NCI-H774 (cell line): ENCODE measurements around the gene LY86.

Source experiments
- DNase-seq: peaks from one replicate; lab custom pipeline; 2025; lab: John Stamatoyannopoulos, UW

LY86 gene

DNA sequence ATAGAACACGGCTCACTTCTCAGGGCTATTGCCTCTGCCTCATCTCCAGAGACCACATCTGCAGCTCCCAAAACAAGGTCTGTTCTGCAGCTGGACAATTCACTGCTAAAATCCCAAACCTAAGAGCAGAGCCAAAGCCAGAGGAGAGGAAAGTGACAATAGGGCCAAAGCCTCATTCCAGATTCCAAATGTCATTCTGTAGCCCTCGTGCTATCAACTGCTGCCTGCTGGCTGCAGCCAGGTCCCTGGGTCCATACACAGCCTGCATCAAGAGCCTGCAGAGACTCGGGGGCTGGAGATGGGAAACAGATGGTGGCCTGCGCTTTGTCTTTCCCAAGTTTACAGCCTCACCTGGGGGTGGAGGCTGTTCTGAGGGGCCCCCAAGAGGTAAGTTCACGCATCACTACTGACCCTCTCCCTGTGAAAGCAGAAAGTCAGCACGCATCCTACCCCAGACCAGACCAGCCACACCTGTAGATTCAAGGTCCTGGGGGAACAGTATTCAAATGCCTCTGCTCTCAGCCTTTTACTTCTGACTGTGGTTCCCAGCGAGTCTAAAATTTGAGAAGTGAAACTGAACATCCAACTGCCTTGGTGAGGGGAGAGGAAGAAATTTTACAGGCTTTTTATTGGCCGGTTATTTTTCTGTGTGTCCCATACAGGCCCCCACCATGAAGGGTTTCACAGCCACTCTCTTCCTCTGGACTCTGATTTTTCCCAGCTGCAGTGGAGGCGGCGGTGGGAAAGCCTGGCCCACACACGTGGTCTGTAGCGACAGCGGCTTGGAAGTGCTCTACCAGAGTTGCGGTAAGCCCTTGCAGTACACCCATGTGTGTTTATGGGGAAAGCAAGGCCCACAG is at the start of gene LY86:
TSS of gene LY86 (plus strand) at position 657 of the 860 bp plus-strand sequence. CDS start at position 672, 15 bp downstream.
- no peak for DNase-seq

DNA sequence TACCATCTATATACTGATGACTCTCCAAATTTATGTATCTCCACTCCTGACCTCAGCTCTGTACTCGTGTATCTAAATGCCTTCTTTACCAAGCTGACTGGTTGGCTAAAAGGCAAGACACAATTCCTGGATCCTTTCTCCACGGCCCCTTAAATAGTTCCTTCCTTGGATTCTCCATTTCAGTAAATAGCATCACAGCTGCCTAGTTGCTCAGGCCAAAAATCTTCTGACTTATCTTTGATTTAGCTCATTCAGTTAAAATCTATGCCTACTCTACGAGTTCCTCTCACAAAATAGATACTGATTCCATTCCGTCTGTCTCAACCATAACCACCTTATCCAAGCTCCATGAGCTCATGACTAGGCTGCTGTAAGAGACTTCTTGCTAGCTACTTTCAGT is 49.5 kb upstream of the LY86 start:
- no peak for DNase-seq

DNA sequence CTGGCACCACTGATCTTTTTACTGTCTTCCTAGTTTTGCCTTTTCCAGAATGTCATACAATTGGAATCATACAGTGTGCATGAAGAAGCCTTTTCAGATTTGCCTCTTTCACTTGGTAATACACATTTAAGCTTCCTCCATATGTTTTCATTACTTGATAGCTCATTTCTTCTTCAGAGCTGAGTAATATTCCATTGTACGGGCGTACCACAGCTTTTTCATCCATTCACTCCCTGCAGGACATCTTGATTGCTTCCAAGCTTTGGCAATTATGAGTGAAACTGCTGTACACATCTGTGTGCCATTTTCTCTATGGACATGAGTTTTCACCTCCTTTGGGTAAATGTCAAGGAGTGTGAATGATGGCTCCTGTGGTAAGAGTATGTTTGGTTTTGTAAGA is 46.2 kb upstream of the LY86 start:
- DNase-seq: no peak

DNA sequence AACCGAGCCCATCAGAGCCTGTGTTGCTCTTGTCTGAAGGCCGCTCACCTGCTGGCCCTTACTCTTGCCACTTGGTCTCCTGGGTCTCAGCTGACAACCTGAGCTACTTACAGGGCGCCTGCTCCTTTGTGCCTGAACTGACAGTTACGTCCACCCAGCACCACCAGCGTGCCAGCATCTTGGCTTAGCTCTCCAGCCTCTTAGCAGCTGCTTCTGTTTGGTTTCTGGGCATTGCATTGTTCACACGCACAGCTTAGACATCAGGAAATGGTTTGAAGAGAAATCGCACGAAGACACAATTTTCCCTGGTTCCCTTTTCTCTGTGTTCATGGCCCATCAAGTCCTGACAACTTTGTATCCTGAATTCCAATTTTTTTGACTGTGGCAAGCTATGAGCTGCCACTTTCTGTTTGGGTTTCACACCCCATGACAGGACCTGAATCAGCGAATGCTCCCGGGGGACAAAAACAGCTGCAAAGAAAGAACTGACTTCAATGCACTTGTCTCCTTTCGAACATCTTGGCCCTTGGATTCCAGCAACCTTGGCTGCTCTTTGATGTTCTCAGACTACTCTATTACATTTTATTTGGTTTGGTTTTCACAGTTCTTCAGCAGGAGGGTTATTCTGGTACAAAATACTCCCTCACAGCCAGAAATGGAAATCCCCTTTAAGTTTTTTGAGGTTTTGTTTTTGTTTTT is 45.2 kb upstream of the LY86 start:
- no peak for DNase-seq

DNA sequence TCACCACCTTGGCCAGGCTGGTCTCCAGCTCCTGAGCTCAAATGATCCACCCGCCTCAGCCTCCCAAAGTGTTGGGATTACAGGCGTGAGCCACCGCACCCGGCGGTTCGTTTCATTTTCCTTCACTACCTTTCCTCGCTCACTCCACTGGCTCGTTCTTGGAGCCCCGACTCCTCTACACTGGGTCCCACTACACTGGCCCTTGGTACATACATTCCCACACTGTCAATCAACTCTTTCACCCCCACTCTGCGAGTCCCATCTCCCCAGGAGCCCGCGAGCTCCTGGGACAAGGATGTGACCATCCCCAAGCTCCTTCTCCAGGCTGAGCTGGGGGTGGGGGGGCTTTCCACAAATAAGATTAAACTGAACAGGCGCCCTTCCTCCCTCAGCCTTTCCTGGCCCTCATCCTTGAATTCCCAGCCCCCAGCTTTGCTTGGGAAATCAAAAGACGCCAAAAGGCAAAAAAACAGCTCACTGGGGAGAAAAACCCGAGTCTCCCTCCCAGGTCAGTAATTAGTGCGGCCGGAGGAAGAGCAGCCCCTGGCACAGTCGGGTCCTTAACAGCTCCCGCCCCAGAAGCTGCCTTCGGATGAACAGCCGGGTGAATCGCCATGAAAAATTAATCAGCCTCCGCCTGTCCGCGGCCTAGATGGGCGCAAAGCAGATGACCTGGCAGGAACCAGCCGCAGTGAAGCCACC is 42.8 kb upstream of the LY86 start:
- DNase-seq: no peak

DNA sequence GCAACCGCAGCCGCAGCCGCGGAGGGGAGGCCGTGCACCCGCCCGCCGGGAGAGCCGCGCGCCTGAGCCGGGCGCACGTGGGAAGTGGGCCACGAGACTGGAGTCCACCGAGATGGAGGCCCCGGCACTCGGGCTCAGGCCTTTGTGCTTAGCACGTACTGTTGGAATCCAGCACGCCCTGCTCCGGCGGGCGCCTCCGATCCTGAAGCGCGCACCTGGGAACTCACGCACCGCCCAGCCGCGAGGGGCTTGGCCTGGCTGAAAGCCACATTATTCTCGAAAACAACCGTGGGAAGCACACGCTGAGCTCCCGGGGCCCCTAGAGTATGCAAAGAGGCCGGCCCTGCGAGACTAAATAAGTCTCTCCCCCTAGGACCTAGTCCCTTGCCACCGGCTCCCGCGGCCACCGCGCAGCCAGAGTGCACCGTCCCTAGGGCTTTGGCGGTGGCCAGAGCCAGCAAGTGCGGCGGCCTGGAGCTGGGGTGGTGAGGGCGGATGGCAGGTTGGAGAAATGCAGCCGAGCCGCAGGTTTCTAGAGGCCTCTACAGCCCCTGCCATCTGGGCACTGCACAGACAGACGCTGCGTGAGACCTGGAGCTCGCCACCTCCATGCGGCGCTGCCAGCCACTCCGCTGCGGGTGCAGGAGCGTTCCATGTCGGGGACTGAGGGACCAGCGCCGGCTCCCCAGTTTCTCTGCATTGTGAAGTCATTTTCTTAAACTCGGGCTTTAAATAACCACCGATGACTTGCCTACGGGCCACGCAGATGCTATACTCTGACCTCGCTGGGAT is 42.0 kb upstream of the LY86 start:
- DNase-seq: peak; percentile 56

DNA sequence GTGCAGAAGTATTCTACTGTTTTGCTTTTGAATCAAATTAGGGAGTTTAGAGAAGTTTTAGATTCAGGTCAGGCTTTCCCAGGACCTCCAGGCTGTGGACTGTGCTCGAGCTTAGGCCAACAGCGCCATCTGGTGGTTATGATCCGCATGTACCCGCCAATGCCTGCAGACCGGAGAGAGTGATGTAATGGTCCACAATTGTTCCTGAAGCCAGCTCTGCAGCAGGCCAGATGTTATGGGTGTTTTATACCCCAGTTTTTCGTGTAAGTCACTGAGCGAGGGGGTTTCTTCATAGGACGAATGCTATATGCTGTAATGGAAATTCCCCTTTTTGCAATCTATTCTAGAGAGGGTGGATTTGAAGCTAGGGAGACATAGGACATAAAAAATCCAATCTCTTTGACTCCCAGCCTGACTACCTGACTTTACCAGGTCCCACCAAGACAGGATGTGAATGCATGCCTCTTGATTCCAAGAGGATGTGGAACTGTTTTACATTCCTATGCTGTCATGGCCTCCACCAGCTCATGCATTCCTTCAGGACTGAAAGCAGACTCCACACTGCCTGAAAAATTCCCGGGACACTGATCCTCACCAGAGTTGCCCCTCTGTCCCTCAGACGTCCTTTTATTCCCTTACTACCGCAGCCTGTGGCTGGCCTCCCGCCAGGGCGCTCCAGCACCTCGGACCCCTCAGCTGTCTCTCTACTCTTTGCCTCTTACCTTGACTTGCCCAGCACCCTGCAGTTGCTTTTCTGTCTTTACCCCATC is 41.2 kb upstream of the LY86 start:
- peak; percentile 78 for DNase-seq

DNA sequence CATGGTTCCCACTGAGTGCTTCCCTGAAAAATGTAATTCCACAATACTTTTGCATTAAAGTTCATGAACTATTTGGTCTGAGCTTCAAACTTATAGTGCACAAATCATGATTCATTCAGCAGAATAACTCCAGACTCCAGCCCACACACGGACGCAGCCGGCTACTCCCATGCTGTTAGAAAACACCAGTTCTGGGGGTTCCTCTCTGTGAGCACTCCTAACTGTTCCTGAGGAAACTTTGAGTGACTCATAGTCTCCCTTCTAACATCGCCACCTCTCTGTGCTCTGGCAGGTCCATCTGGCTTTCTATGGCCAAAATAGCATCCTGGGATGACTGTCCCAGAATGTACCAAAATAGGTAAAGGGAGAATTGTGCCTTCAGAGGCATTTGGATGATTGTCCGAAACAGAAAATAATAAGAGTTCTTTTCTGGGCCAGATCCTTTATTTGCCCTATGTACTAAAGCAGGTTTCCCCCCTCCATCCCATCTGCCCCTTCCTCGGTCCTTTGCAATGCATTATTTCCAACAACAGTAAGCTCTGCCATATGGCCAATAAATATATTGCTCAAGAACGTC is 32.3 kb upstream of the LY86 start:
- DNase-seq: no peak

DNA sequence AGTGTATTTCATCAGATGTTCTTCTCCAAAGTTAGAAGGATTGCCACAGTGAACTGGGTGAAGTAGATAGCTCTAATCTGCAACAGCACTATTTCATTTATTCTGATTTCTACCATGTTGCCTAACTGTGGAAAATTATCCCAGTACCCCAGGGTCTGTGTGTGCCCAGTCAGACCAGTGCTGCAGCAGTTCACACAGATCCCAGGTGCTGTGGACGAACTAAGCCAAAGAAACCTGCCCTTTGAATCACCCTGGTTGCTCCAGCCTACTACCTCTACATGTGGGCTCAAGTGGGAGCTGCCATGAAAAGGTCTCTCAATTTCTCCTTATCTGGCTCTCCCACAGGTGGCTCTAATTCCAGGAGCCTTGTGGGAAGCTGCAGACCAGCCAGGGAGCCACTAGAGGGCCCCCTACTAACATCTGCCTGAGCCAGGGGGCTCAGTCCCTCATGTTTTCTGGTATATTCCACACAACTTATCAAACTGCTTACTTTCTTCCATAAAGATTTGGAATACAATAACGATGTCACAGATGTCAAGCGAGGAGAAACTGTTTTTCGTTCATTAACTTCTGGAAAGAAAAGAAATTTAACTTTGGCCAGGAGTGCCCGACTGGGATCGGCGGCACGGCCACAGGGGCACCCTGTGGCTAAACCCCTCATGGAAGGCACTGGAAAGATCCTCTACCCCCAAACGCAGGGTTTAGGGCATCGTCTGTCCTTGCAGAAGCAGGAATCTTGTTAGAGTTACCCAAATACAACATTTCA is 31.6 kb upstream of the LY86 start:
- DNase-seq: peak; percentile 28

DNA sequence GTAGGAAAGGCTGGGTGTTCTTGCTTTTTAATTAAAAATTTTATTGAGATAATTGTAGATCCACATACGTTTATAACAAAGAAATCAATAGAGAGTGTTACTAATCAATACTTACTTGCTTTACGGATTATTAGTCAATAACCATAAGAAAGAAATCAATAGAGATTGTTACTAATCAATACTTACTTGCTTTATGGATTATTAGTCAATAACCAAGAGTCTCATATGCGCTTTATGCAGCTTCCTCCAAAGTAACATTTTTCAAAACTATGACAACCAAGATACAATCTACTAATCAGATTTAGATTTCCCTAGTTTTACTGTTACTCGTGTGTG is 31.0 kb upstream of the LY86 start:
- no peak for DNase-seq

DNA sequence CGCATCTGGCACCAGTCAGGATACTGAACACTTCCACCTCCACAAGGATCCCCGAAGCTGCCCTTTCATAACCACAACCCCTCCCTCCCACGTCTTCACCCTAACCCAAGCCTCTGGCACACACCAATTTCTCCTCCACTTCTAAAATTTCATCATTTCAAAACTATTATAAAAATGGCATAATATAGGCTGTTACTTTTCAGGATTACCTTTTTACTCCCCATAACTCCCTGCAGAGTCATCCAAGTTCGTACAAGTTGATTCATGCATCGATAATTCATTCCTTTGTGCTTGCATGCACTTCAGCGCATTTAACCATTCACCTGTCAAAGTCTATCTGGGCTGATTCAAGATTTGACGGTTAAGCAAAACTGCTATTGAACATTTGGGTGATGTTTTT is 30.6 kb upstream of the LY86 start:
- no peak for DNase-seq

DNA sequence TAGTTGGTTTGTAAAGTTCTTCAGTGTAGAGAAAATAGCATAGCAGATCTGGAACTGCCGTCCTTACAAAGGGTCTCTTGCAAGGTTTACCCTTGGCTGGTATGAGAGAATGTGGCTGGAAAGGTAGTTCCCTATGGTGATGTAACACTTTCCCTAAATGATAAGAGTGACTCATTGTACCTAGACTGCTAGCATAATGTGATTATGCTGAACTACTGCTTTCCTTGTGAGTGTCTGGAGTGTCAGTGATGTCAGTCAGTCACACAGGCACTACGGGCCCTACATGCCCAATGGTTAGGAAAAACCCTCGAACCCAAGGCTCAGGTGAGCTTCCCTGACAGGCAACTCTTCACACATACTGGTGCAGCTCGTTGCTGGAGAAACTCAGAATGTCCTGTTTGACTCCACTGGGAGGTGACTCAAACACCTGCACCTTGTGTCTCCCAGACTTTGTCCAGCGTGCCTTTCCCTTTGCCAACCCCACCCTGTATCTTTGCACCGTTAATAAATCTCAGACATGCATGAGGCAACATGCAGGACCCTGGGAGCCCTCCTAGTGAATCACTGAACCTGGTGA is 28.4 kb upstream of the LY86 start:
- DNase-seq: no peak

DNA sequence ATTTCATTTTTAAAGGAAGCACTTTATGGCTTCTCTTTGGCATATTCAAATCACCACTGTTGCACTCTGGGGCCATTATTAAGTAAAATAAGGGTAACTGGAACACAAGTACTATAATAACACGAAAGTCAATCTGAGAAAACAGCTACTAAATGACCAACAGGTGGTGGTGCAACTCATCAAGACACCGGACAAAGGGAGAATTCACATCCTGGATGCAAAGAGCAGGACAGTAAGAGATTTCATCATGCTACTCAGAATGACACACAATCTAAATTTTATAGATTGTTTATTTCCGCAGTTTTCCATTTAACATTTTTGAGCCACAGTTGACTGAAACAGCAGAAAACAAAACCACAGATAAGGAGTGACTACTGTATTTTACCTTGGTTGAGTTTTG is 27.6 kb upstream of the LY86 start:
- DNase-seq: no peak

DNA sequence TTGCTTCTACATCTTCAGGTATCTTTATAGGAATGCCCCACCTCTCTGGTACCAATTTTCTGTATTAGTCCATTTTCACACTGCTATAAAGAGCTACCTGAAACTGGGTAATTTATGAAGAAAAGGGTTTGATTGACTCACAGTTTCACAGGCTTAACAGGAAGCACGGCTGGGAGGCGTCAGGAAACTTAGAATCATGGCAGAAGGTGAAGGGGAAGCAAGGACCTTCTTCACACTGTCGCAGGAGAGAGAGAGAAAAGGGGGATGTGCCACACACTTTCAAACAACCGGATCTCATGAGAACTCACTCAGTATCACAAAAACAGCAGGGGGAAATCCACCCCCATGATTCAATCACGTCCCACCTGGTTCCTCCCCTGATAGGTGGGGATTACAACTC is 24.4 kb upstream of the LY86 start:
- DNase-seq: no peak

DNA sequence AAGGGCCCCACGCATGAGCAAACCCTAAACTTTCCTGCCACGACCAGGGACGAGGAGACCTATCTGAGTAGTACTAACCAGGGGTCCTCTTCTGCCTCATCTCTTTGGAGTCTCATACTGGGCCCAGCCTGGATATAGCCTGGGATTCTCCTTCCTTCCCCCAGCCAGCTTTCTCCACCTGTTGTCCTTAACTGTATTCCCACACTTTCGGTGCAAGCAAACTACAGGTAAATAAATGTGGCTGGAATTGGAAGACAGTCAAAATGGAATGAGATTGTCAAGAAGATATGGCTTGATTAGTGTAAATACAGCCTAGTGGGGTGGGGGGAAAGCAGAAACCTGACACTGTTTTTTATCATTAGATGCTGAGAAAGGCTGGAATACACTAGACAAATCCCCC is 23.5 kb upstream of the LY86 start:
- DNase-seq: no peak

DNA sequence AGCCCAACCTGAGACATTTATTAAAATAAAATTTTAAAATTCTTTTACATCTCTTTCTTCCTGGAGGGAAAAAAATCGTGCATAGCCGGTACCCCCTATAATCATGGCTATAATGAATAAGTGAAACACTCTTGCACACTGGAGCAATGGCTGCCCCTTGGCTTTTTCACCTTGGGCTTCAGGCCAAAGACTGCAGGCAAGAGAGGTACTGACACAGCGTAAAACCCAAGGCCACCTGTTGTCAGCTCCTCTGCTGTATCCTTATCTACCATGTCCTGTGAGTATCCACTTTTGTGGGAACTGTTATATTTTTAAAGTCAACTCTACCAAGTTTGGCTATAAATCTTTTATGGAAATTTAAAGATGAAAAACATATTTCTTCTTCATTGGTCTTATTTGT is 23.0 kb upstream of the LY86 start:
- no peak for DNase-seq

DNA sequence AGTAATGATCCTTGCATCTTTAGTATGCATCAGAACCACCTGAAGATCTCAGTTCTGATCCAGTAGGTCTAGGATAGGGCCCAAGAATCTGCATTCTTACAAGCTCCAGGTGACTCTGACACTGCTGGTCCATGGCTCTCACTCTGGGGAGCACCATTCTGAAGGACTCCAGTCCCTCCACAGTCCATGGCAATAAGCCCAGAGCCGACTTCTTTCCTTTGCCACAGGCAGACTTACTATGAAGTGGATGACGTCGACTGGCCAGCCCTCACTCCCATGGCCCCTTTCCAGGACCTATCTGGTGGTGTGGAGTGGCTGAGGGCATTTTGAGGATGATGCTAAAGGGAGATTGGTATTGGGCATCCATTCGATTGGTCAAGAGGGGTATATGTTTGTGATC is 21.8 kb upstream of the LY86 start:
- no peak for DNase-seq

DNA sequence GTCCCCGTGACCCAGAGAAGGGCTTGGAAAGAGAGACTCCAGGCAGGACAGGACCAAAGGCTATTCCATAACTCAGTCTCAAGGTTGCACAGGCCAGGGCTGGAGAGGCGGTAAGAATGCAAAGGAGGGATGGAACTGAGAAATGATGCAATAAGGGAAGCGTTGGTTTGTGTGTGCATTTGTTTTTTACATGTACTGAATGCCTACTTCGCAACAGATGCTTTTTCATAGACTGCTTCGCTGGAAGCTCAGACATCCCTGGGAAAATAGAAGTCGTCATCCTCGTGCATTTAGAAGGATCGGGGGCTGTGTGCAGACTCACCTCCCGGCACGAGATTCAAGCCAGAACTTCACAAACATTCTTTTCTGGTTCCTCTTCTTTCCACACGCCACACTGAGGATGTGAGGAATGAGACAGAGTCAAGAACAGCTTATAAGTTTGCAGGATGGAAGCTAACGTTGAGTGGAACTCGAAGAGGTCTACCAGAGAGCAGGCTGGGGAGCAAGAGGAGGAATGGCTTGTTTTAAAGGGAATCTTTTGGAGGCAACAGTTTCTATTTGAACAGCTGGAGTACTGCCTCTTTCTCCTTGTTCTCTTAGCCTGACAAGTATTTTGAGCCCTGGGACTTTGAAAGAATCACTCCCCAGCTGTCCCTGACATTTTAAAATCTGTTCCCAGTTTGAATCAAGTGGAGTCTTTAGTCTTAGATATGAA is 19.3 kb upstream of the LY86 start:
- no peak for DNase-seq

DNA sequence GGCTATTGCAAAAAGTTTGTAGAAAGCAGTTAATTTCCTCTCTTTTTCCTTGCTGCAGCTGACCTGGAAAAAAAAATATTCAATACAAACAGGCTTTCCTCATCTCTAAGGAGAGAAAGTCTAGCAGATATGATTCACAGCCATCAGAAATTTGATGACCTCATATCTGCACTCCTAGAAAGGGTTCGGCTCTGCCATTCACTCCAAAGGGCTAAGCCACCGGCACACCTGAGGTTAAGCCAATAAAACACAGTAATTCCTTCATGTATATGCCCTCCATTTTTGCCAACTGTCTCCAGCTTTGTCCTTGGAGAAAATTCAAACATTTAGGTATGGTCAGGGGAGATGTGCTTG is 18.7 kb upstream of the LY86 start:
- no peak for DNase-seq
